Thoracic aorta (tissue), 2 donors: ENCODE data around the gene HIF3A. TPM values are rescaled to one million over a fixed set of nuclear protein-coding genes. Genes with fewer than 3 reads are reported as not detected.
A peak's percentile ranks its signal among the peaks of the same experiment; 100 is the strongest.

ENCODE experiments used
- ATAC-seq: fragments of 150-250 bp; one replicate; pipeline ENCODE4 v1.8.0; 2017; ENCODE audit warnings: low read depth; ENCODE audit not compliant: insufficient number of reproducible peaks, low FRiP score
- DNase-seq: peaks from one replicate; pipeline ENCODE4 v3.0.0-alpha.2; 2020; ENCODE audit warnings: low spot score
- H3K27ac ChIP-seq, 2 donors: fragments of 200-600 bp; sonication (generic); 1 replicate in 1 of 2; 2 replicates in 1 of 2; pipeline ENCODE4 v1.5.1; 2016; ENCODE audit warnings: mild to moderate bottlenecking in 2 of 2, moderate library complexity in 2 of 2
- H3K27me3 ChIP-seq: fragments of 200-600 bp; sonication (generic); replicated peaks from 2 replicates; pipeline ENCODE4 v1.6.0; 2016; ENCODE audit warnings: mild to moderate bottlenecking; ENCODE audit not compliant: insufficient read depth
- H3K36me3 ChIP-seq: fragments of 200-600 bp; sonication (generic); one replicate; pipeline ENCODE4 v1.5.1; 2016
- H3K4me1 ChIP-seq, 2 donors: fragments of 200-600 bp; sonication (generic); 1 replicate in 1 of 2; 2 replicates in 1 of 2; pipeline versions ENCODE4 v1.5.1 to v1.6.0; 2016; ENCODE audit warnings: low read depth in 2 of 2, mild to moderate bottlenecking in 1 of 2; ENCODE audit not compliant: control insufficient read depth in 1 of 2
- H3K4me3 ChIP-seq: fragments of 200-600 bp; sonication (generic); 2 replicates; pipeline ENCODE4 v1.5.1; 2016; ENCODE audit warnings: mild to moderate bottlenecking
- H3K9me3 ChIP-seq: fragments of 200-600 bp; sonication (generic); 2 replicates; pipeline ENCODE4 v1.5.1; 2016
- CTCF ChIP-seq: fragments of 200-600 bp; sonication (generic); IDR thresholded peaks from one replicate; pipeline ENCODE4 v1.5.1; 2019; ENCODE audit warnings: antibody characterized with exemption
- total RNA-seq, 2 donors: library from RNA; depleted of rRNA; stranded (reverse); fragments of >200 nt; gene quantifications; one replicate each; pipeline versions ENCODE4 v1.1.0 to v1.2.3, GENCODE V29; 2016

Gene HIF3A
- total RNA-seq, 2 donors from 2014 or later = 85.6 to 189 TPM

- Histone ChIP-seq H3K27ac (no peak overlapping the region), H3K4me1 (no peaks in the 10 kb centered on the region), H3K4me3 (no peak overlapping the region), H3K27me3 (no peaks in the 10 kb centered on the region), H3K36me3 (no peaks in the 10 kb centered on the region), H3K9me3 (no peaks in the 10 kb centered on the region)
- DNase-seq (no peak), ATAC-seq (no peak)
- TF ChIP-seq CTCF = no peak
Observed at GRCh38 chr19:46279177-46279576, 17.7 kb upstream of the HIF3A start.

GRCh38 chr19:46283771-46284170 is 13.1 kb upstream of the HIF3A start:
- no peak for TF ChIP-seq CTCF
- Histone ChIP-seq H3K9me3 (no peaks in the 10 kb centered on the region), H3K27ac (no peak overlapping the region), H3K4me1 (peaks cover 0 to under 1% of the 10 kb centered on the region in 2 donors), H3K4me3 (no peak overlapping the region), H3K27me3 (no peaks in the 10 kb centered on the region), H3K36me3 (no peaks in the 10 kb centered on the region)
- ATAC-seq = no peak
- DNase-seq = no peak

GRCh38 chr19:46284635-46285034 is 12.2 kb upstream of the HIF3A start:
- no peak overlapping the region for H3K27ac ChIP-seq
- peaks cover under 1% of the 10 kb centered on the region for H3K9me3 ChIP-seq
- H3K27me3 ChIP-seq = no peaks in the 10 kb centered on the region
- DNase-seq (no peak), ATAC-seq (no peak)
- peaks cover 3 to 9% of the 10 kb centered on the region in 2 donors for H3K4me1 ChIP-seq
- no peak overlapping the region for H3K4me3 ChIP-seq
- no peaks in the 10 kb centered on the region for H3K36me3 ChIP-seq
- no peak for TF ChIP-seq CTCF

GRCh38 chr19:46287585-46287984 is 9.3 kb upstream of the HIF3A start:
- no peak for DNase-seq
- no peak for TF ChIP-seq CTCF
- Histone ChIP-seq H3K36me3 (no peaks in the 10 kb centered on the region), H3K9me3 (peaks cover 10% of the 10 kb centered on the region), H3K4me3 (no peak overlapping the region), H3K27ac (no peak overlapping the region), H3K4me1 (peaks cover 3 to 9% of the 10 kb centered on the region in 2 donors), H3K27me3 (no peaks in the 10 kb centered on the region)
- no peak for ATAC-seq

GRCh38 chr19:46288896-46289588 is 7.8 kb upstream of the HIF3A start:
- TF ChIP-seq CTCF = no peak
- Histone ChIP-seq H3K4me3 (no peak overlapping the region), H3K27me3 (no peaks in the 10 kb centered on the region), H3K36me3 (no peaks in the 10 kb centered on the region), H3K27ac (peak overlapping the region in 1 of 2 donors; percentile 27), H3K9me3 (peaks cover 10% of the 10 kb centered on the region), H3K4me1 (peaks cover 3 to 9% of the 10 kb centered on the region in 2 donors)
- DNase-seq (no peak), ATAC-seq (peak; percentile 48)
